Naive B cell (primary cell): ENCODE results near the gene SLC23A2. TPM values are rescaled to one million over a fixed set of nuclear protein-coding genes. Genes with fewer than 3 reads are reported as not detected.

Experiments
- ATAC-seq, 2 donors: fragments of 150-1000 bp; cut with Tn5 transposase; 2 replicates each; pipeline ENCODE4 v1.10.0; 2021; ENCODE audit warnings: low read depth in 2 of 2, mild to moderate bottlenecking in 2 of 2, moderate library complexity in 2 of 2
- DNase-seq: peaks from one replicate; pipeline ENCODE4 v3.0.0; 2022
- H3K27ac Mint-ChIP-seq, 6 donors: one replicate each; pipeline ENCODE4 v1.8.0; 2020 to 2022; ENCODE audit warnings: mild to moderate bottlenecking in 6 of 6, mixed read lengths in 6 of 6, moderate library complexity in 5 of 6, inconsistent platforms in 2 of 6
- H3K27me3 Mint-ChIP-seq, 3 donors: one replicate each; pipeline ENCODE4 v1.8.0; 2021 to 2022; ENCODE audit warnings: mixed read lengths in 3 of 3, mild to moderate bottlenecking in 1 of 3
- H3K36me3 Mint-ChIP-seq, 2 donors: one replicate each; pipeline ENCODE4 v1.8.0; 2020 to 2022; ENCODE audit warnings: mixed read lengths in 2 of 2, inconsistent platforms in 1 of 2, mild to moderate bottlenecking in 1 of 2
- H3K4me1 Mint-ChIP-seq, 3 donors: one replicate each; pipeline ENCODE4 v1.8.0; 2020 to 2022; ENCODE audit warnings: mixed read lengths in 3 of 3, inconsistent platforms in 1 of 3, mild to moderate bottlenecking in 1 of 3, moderate library complexity in 1 of 3
- H3K4me3 Mint-ChIP-seq, 8 donors: one replicate each; pipeline ENCODE4 v1.8.0; 2020 to 2022; ENCODE audit warnings: mild to moderate bottlenecking in 8 of 8, mixed read lengths in 8 of 8, moderate library complexity in 8 of 8, inconsistent platforms in 2 of 8
- H3K9me3 Mint-ChIP-seq, 7 donors: one replicate each; pipeline ENCODE4 v1.8.0; 2020 to 2022; ENCODE audit warnings: mixed read lengths in 7 of 7, mild to moderate bottlenecking in 5 of 7, inconsistent platforms in 2 of 7, moderate library complexity in 1 of 7
- polyA plus RNA-seq, 6 donors: library from polyadenylated mRNA; unstranded; fragments of 300-500 nt; fragmentation: Illumina TruSeq; gene quantifications; one replicate each; pipeline ENCODE4 v1.2.3, GENCODE V29; 2021; ENCODE audit warnings: low read depth in 6 of 6

Gene SLC23A2
- polyA plus RNA-seq, 6 donors from 2014 or later: 5.0 to 10.8 (median 7.1) TPM

DNA sequence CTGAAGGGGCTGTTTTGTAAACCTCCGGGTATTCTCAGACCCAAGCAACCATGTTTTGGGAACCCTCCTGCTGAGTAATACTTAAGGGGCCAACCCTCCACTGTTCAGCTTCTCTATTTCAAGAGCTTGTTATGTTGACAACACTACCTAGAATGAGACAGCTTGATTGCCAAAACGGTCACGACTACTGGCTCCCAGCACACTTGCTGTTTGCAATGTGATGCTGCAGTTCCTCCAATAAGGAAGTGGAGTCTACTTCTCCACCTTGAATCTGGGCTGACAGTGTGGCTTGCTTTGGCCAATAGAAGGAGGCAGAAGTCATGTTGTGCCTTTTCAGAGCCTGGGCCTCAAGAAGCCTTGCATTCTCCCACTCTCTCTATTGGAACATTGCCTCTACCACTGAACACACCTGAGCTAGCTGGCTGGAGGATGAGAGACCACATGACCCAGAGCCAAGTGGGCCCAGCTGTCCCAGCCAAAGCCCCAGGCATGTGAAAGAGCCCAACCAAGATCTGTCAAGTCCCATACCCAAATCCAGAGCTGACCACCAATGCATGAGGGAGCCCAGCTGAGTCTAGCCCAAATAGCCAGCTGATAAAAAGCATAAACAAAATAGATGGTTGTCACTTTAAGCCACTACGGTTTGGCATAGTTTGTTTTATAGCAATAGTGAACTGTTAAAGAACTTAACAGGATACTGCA lies 171.6 kb downstream of the SLC23A2 start:
- Mint-ChIP-seq H3K4me1 (peaks cover 9 to 26% (median 23%) of the 10 kb centered on the region in 3 donors), H3K36me3 (peaks cover 0 to 8% of the 10 kb centered on the region in 2 donors), H3K9me3 (peaks cover 0 to 10% (median 3%) of the 10 kb centered on the region in 7 donors), H3K27ac (peak overlapping the region; percentile 25 to 91 (median 74)), H3K4me3 (peak overlapping the region in 1 of 8 donors; percentile 32), H3K27me3 (no peaks in the 10 kb centered on the region)
- DNase-seq: no peak
- peak; percentile 80 to 83 for ATAC-seq

DNA sequence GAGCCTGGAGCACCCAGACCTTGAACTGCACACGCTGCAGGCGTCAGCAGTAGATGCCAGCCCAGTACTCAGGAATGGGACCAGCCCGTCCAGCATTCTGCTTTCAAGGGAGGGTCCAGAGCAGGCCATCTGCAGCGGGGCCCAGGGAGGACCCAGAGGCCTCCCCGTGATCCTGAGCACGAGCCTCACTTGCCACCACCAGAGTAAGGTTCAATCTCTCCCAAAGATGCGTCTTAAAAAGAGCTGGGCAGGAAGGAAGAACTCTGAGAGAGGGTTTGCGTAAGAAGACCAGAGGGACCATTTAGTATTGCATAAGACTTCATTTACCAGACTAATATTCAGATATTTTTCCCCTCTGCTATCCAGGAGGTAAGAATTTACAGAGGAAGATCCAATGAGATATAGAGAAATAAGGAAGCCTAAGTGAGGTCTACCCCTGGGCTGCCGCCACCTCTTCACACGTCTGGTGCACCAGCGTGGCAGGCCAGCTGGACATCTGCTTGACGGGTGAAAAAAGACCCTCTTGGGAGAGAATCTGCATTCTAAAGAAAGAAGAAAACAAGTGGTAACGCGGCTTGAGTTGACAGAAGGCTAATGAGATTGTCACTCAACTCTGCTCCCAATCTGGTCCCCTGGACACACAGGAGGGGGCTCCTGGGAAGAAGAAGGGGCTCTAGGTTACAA lies 172.3 kb downstream of the SLC23A2 start:
- DNase-seq: no peak

DNA sequence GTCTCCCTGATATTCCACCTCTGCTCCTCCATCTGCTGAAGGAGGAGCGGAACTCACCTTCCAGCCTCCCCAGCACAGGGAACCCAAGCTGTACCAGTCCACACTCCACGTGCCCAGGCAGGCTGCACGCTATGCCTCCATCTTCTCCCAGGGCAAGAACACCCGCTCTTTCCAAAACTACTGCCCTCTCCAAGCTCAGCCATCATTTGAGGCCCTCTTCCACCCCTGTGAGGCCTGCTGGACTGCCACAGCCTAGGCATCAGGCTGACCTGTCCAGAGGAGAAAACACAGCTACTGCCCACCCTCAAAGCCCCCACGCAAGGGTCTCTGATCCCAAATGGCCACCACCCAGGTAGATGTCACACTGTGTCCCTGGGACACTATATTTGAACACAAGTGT lies 179.7 kb downstream of the SLC23A2 start:
- no peak for DNase-seq
- no peak for ATAC-seq
- Mint-ChIP-seq H3K36me3 (peaks cover 8 to 19% of the 10 kb centered on the region in 2 donors), H3K27me3 (no peaks in the 10 kb centered on the region), H3K4me3 (peak overlapping the region; percentile 89 to 99 (median 96)), H3K27ac (peak overlapping the region; percentile 89 to 100 (median 99)), H3K4me1 (peaks cover 46 to 62% (median 60%) of the 10 kb centered on the region in 3 donors), H3K9me3 (no peaks in the 10 kb centered on the region)

More for the DNA sequence above, 172.3 kb downstream of the SLC23A2 start:
- peaks cover 0 to 10% (median 3%) of the 10 kb centered on the region in 7 donors for H3K9me3 Mint-ChIP-seq
- peak overlapping the region in 5 of 6 donors; percentile 62 to 94 (median 88) for H3K27ac Mint-ChIP-seq
- peak overlapping the region in 1 of 8 donors; percentile 32 for H3K4me3 Mint-ChIP-seq
- no peaks in the 10 kb centered on the region for H3K27me3 Mint-ChIP-seq
- H3K4me1 Mint-ChIP-seq: peaks cover 11 to 30% (median 28%) of the 10 kb centered on the region in 3 donors
- H3K36me3 Mint-ChIP-seq: peaks cover 0 to 8% of the 10 kb centered on the region in 2 donors
- no peak for ATAC-seq

DNA sequence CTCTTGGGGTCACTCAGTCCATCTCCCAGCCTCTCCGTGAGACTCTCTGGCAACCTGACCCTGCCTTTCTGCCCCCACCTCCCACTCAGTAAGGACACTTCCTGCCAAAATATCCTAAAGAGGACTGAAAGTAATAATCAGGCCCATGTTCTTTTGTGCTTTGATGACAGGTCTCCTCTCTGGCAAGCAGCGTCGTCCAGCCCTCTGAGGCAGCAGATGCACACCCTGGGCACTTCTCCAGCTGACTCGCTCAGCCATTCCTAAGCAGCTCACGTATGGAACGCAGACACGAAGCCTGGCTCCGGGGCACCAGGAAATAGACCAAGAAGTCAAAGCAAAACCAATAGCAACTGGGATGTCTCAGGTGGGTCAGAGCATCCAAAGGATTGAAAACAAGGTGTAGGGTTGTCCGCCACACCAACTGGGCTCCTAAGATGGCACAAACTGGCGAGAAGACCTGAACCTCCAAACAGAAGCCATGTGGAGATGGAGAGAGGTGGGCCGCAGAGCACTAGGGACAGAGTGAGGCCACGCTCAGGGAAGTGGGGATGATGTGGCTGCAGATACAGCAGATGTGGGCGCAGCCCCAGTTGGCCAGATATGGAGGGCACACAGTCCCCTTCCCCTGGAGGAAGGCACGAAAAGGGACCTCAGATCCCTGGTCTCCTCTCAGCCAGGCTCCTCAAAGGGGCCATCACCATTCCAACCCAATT lies 180.3 kb downstream of the SLC23A2 start:
- ATAC-seq (no peak), DNase-seq (no peak)
- no peaks in the 10 kb centered on the region for H3K27me3 Mint-ChIP-seq
- H3K27ac Mint-ChIP-seq: peak overlapping the region; percentile 89 to 100 (median 99)
- peaks cover 12 to 19% of the 10 kb centered on the region in 2 donors for H3K36me3 Mint-ChIP-seq
- peaks cover 50 to 67% (median 65%) of the 10 kb centered on the region in 3 donors for H3K4me1 Mint-ChIP-seq
- peaks cover 0 to 1% (median 0%) of the 10 kb centered on the region in 7 donors for H3K9me3 Mint-ChIP-seq
- peak overlapping the region; percentile 42 to 99 (median 95) for H3K4me3 Mint-ChIP-seq

DNA sequence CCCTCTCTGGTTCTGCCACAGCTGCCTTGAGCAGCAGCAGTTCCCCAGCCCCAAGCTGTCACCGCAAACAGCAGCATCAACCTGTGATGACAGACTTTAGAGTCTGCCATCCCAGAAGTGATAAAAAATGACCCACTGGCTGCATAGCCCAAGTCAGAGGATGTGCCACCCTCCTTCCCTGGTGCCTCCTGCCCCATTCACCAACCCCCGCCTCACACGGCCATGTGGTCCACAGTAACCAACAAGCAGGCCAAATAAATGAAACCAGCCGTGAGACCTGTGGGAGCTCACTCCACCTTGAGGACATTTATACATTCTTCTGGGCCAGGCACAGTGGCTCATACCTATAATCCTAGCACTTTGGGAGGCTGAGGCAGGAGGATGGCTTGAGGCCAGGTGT lies 181.4 kb downstream of the SLC23A2 start:
- Mint-ChIP-seq H3K4me1 (peaks cover 58 to 78% (median 75%) of the 10 kb centered on the region in 3 donors), H3K27me3 (no peaks in the 10 kb centered on the region), H3K27ac (peak overlapping the region in 5 of 6 donors; percentile 29 to 99 (median 49)), H3K9me3 (peaks cover 0 to 2% (median 0%) of the 10 kb centered on the region in 7 donors), H3K36me3 (peaks cover 12 to 19% of the 10 kb centered on the region in 2 donors), H3K4me3 (peak overlapping the region in 4 of 8 donors; percentile 4 to 65 (median 30))
- no peak for ATAC-seq
- DNase-seq: no peak

DNA sequence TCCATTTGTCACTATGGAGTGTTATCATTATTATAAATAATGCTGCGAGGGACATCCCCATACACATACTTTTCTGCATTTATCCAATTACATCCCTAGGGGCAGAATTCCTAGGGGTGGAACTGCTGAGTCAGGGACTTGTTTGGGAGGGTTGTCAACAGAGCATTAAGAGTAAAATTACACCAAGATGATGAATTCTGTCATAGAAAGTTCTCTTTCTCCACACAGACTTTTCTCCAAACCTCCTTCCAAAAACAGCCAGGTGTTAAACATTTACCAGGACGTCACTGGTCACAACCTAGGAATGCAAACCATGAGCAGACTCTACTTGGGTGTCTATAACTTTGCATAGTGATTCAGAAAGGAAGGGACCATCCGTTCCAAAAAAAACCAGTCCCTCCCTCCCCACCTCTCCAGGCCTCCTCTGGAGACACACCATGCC lies 184.1 kb downstream of the SLC23A2 start:
- Mint-ChIP-seq H3K27me3 (no peaks in the 10 kb centered on the region), H3K4me3 (peak overlapping the region in 1 of 8 donors; percentile 22), H3K4me1 (peaks cover 74 to 94% (median 88%) of the 10 kb centered on the region in 3 donors), H3K36me3 (peaks cover 11 to 16% of the 10 kb centered on the region in 2 donors), H3K27ac (peak overlapping the region in 5 of 6 donors; percentile 15 to 100 (median 78)), H3K9me3 (peaks cover 0 to 2% (median 0%) of the 10 kb centered on the region in 7 donors)
- ATAC-seq (no peak), DNase-seq (no peak)

DNA sequence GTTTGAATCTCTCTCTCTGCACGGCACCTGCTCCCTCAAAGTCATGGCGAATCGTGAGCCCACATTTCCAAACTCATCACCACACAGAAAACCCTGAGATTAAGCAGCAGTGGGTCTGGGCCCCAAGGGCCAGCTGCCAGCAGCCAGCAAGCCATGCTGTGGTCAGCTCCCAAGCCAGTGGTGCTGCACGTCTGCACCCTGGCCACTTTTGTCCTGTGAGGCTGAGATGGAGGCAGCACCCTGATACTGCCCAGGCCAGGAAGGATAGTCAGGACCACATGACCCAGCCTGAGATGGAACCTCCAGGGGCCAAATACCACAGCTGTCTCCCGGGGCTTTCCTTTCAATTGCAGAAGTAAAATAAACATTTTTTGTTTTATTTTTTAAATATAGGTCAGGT lies 185.7 kb downstream of the SLC23A2 start:
- H3K36me3 Mint-ChIP-seq: peaks cover 0 to 5% of the 10 kb centered on the region in 2 donors
- H3K27me3 Mint-ChIP-seq: no peaks in the 10 kb centered on the region
- H3K4me1 Mint-ChIP-seq: peaks cover 73 to 94% (median 88%) of the 10 kb centered on the region in 3 donors
- H3K4me3 Mint-ChIP-seq: peak overlapping the region; percentile 77 to 96 (median 93)
- DNase-seq: peak; percentile 50
- ATAC-seq: no peak
- H3K9me3 Mint-ChIP-seq: peaks cover 0 to 2% (median 0%) of the 10 kb centered on the region in 7 donors
- H3K27ac Mint-ChIP-seq: peak overlapping the region; percentile 100

DNA sequence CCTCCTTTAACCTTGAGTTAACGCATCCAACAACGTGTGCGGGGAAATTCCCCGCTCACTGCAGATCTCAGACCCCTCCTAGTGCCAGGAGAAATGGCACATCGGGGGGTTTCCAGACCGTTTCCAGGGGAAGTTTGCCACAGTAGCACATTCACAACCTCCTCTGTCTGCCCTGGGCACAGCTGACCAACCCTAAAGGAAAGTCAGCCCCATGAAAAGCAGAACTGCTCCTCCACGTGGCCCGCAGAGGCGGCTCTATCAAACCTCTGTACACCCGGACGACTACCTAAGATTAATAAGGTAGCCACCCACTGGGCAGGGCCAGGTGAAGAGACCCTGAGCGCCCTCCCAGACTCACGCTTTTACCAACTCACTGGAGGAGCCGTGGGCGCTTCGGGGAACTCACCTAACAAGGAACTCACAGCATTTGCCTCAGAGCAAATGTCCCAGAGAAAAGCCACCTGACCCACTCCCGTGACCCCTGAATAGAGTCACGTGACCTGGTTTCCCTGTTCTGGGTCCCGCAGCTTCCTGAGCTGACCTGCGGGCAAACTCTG lies 186.5 kb downstream of the SLC23A2 start:
- Mint-ChIP-seq H3K4me3 (peak overlapping the region; percentile 77 to 96 (median 93)), H3K27me3 (no peaks in the 10 kb centered on the region), H3K27ac (peak overlapping the region; percentile 100), H3K36me3 (peaks cover 0 to 5% of the 10 kb centered on the region in 2 donors), H3K9me3 (peaks cover 0 to 2% (median 0%) of the 10 kb centered on the region in 7 donors), H3K4me1 (peaks cover 77 to 97% (median 90%) of the 10 kb centered on the region in 3 donors)
- ATAC-seq (peak; percentile 60), DNase-seq (peak; percentile 96)

DNA sequence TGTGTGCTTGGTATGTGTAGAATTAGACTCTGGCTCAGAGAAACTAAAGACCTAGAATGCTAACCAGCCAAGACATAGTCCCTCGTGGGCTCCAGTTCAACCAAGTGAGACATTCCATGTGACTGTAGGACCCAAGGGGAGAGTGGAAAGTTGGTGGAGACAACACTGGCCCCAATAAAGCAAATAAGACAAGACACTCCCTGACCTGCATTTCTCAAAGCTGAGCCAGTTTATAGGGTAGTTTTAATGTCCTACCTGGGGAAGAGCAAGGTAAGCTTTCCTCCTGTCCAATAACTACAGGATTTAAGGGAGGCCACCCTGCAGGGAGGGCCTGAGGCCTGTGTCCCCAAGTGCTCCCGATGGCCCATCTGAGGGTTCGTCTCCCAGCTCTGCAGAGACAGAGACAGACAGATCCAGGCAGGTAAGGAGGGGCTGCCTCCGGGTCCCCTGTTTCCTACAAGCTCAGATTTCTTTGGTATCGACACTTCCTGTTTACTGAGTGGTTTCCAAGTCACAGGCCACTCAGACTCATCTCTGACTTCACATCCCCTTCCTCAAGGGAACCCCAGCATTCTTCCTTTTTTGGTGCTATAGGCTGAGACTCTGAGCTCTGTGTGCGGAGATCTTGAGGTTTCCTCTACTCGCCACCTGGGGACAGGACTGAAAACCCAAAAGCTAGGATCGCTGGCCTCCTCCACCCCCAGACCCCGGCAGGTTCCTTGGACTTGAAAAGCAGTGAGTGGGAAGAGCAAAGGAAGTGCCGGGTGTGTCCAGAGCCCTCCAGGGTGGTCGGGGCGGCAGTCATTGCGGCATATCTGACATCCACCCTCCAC lies 187.2 kb downstream of the SLC23A2 start:
- H3K27ac Mint-ChIP-seq: peak overlapping the region; percentile 100
- DNase-seq: peak; percentile 88
- peak overlapping the region; percentile 77 to 96 (median 93) for H3K4me3 Mint-ChIP-seq
- peak; percentile 53 to 54 for ATAC-seq
- no peaks in the 10 kb centered on the region for H3K27me3 Mint-ChIP-seq
- peaks cover 77 to 97% (median 90%) of the 10 kb centered on the region in 3 donors for H3K4me1 Mint-ChIP-seq
- peaks cover 0 to 5% of the 10 kb centered on the region in 2 donors for H3K36me3 Mint-ChIP-seq
- H3K9me3 Mint-ChIP-seq: peaks cover 0 to 2% (median 0%) of the 10 kb centered on the region in 7 donors

DNA sequence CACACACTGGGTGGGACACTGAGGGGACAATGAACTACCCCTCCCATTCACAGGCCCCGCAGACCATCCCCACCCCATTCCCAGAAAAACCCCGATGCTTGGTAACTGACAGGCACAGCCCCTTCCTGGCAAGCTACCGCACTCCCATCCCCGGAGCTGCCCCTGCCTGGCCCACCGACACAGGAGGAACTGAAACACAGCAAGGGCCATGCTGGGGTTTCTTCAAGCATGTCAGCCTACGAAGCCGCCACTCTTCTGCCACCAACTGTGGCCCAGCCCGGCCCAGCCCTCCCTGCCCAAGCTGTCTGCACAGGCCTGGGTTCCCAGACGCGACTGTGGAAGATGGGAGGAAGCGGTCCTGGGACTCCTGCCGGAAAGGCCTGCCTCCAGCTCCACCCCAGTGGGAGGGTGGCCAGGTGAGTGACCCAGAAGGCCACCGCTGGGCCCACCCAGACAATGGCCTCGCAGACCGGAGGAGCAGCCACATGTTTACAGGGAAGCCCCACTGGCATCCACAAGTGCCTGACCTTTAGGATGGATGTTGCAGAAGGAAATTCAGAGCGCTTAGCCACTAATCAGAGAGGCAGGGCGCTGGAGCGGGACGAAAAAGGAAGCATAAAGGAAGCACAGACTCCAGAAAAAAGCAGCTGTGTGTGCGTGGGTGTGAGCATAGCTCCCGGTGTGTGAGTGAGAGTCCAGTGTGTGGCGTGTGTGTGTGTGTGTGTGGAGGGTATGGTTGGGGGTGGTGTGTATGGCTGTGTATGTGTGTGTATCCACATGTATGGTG lies 188.0 kb downstream of the SLC23A2 start:
- Mint-ChIP-seq H3K4me3 (peak overlapping the region; percentile 77 to 96 (median 93)), H3K27me3 (no peaks in the 10 kb centered on the region), H3K9me3 (peaks cover 0 to 2% (median 0%) of the 10 kb centered on the region in 7 donors), H3K4me1 (peaks cover 75 to 97% (median 90%) of the 10 kb centered on the region in 3 donors), H3K27ac (peak overlapping the region; percentile 100), H3K36me3 (peaks cover 0 to 5% of the 10 kb centered on the region in 2 donors)
- ATAC-seq (peak; percentile 46 to 48), DNase-seq (peak; percentile 87)

DNA sequence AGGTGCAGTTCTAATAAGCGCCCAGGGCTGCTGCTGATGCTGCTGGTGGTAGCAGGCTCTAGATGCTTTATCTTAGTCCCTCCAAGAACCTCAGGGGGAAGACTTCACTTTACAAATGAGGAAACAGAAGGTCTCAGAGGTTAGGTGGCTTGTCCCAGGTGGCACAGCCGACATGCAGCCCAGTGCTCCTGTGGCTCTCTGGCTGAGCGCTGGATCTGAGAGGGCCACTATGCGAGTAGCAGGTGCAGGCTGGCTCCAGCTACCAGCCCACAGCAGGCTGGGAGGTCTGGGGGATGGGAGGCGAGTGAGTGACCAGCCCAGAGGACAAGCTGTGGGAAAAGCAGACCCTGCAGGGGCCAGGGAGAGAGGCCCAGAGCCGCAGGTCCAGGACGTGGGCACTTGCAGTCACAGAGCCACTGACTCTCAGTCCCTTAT lies 188.7 kb downstream of the SLC23A2 start:
- ATAC-seq (peak; percentile 6 to 15), DNase-seq (peak; percentile 72)
- peak overlapping the region; percentile 100 for H3K27ac Mint-ChIP-seq
- peaks cover 80 to 97% (median 94%) of the 10 kb centered on the region in 3 donors for H3K4me1 Mint-ChIP-seq
- peaks cover 0 to 5% of the 10 kb centered on the region in 2 donors for H3K36me3 Mint-ChIP-seq
- H3K27me3 Mint-ChIP-seq: no peaks in the 10 kb centered on the region
- H3K4me3 Mint-ChIP-seq: peak overlapping the region; percentile 77 to 96 (median 93)
- H3K9me3 Mint-ChIP-seq: peaks cover 0 to 2% (median 0%) of the 10 kb centered on the region in 7 donors
